ENCODE results near the gene FAM89B.

GRCh38 chr11:65591939-65592857 lies 19.9 kb downstream of the FAM89B start:
- TF ChIP-seq CTCF (optimal IDR thresholded peaks at IDR 0.05 in 1 of 3, IDR thresholded peaks at IDR 0.05 in 1 of 3, conservative IDR thresholded peaks at IDR 0.05 in 1 of 3; ENCODE audit: extremely low read depth in 1 of 3, insufficient read depth in 2 of 3, low read length in 3 of 3) (peak in 1 of 3 experiments; percentile 36), EZH2 (IDR thresholded peaks at IDR 0.05; ENCODE audit: low read length) (no peak)

Measured in keratinocyte (primary cell).